ENCODE results near the gene PAX3.

The PAX3 gene

GRCh38 chr2:222309766-222310165, 11.0 kb upstream of the PAX3 start:
- DNase-seq = no peak

GRCh38 chr2:222309361-222309760, 10.6 kb upstream of the PAX3 start:
- DNase-seq = no peak

DNA sequence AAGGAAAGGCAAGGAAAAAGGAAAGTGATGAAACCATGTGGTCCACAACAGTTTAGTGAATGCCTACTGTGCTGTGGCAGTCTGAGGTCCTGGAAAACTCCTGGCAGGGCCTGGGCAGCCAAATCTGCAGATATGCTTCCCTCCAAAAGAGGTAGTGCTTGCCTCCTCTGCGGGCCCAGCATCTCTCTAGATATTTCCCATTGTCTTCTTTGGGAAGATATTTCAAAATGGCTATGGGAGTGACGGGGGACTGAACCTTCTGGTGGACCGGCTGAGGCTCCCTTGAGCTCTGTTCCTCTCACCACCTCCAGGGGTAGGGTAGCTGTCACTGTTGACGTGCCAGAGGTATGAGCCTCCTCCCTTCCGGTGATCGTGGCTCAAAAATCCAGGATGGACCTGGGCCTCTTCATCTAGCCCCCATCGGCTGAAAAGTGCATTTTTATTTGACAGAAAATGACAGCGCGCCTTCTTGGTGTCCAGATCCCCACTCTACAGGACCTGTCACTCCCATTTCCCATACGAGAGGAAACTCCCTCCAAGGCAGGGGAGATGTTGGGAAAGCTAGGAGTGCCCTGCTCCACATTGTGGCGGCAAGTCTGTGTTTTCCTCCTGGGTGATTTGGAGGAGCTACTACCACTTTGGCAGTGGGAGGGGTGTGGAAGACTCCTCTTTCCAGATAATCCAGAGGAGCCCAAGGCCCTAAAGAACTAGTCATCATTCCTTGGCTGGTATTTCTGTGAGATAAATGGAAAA, 9.4 kb upstream of the PAX3 start:
- DNase-seq = no peak

GRCh38 chr2:222307143-222307756, 8.5 kb upstream of the PAX3 start:
- DNase-seq = no peak

GRCh38 chr2:222306393-222307142, 7.8 kb upstream of the PAX3 start:
- no peak for DNase-seq

DNA sequence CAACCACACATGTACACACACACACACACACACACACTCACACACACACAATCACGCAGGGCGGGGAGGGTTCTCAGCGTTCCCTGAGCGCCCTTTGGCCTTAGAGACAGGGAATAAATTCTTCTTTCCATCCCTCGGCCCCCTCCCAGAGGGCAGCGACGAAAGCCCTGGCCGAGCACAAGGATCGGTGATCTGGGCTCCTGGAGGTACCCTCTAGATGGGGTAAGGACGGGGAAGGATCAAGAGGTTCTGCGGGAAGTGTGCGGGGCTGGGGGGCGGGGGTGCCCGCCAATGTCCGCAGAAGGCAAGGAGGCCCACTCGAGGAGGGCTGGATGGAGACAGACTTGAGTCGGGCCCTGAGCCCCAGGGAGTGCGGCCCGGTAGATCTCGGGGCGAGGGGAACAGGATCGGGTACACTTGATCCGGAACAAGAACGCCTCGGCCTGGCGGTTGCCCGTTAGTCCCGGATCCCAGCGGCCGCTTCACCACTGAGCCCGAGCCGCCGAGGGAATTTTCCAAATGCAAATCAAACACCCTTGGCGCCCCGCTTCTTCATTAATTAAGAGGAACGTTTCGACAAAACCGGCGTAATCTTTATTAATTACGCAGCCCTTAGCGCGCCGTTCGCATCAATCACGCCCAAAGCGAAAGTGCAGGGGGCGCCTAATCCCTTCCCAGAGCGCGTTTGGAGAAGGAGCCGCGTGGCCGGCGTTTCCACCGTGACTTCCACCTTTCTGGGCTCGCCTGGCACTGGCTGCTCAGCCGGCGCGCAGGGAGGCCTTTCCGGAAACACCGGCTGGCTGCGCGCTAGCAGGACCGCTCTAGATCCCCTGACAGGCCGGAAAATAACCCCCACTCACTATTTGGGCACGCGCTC, 7.0 kb upstream of the PAX3 start:
- no peak for DNase-seq

GRCh38 chr2:222304737-222305515, 6.1 kb upstream of the PAX3 start:
- no peak for DNase-seq

DNA sequence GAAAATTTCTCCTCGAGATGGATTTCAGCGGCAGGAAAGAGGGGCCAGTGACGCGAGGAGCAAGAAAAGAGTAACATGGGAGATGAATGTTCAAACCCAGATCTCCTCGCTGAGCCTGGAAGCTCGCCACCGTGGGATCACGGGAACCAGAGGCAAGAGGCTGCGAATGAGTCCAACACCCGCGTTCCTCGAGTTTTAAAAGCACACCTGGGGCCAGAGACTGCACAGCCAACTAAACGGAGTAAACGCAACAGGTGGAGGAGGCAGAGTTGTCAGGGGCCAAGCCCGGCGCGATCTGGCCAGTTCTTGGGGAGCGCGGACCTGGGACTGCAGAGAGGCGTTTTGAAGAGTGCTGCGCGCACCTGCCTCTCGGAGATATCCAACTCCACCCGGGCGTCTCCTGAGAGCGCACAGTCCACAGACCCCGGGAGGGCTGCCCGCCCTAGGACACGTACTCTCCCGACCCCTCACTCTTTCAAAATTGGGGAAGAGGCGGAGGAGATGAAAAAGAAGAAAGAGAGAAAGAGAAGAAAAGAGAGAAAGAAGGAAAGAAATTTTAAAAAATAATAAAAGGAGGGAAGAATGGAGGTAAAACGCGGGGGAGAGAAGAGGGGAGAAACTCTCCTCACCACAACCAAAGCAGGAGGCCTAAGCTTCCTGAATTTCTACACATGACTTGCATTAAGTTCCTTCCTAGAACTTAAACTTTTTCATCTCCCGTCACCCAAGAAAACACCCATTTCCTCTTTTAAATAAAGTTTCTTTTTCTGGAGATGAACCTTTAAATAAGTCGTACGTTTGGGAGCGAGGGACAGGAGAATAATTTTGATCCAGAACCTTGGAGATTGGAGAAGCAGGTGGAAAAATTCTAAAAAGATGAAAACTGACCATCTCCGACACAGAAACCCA, 5.3 kb upstream of the PAX3 start:
- no peak for DNase-seq

DNA sequence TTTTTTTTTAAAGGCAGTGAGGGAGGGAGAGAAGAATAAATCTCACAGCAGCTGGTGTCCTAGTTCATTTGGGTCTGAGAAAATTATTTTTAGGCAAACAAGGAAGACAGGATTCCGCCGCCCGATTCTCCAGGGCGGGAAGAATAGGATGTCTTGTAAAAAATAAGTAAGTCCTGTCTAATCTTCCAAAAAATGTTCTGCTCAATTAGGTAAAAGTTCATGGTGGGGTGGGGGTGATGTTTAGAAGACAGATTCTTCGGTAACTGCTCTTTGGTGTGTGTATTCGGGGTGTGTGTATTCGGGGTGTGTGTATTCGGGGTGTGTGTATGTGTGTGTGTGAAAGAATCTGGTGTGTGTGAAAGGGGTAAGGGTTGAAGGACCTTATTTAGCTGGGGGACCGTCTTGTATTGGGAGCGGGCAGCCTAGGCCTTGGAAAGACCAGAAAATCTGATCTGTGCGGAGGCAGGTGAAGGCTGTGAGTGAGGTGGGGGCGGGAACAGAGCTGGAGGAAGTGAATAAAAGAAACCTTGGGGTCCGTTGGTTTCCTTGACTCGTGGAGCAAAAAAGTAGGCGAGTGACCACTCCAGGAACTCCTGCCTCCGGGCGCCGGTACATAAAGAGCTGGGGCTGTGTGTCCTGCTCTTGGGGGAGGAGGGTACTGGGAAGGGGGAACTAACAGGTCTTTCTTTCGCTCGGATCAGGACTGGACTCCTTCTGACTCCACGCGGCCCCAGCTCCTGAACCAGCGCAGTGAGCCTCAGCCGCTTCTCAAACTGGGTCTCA, 4.4 kb upstream of the PAX3 start:
- no peak for DNase-seq

DNA sequence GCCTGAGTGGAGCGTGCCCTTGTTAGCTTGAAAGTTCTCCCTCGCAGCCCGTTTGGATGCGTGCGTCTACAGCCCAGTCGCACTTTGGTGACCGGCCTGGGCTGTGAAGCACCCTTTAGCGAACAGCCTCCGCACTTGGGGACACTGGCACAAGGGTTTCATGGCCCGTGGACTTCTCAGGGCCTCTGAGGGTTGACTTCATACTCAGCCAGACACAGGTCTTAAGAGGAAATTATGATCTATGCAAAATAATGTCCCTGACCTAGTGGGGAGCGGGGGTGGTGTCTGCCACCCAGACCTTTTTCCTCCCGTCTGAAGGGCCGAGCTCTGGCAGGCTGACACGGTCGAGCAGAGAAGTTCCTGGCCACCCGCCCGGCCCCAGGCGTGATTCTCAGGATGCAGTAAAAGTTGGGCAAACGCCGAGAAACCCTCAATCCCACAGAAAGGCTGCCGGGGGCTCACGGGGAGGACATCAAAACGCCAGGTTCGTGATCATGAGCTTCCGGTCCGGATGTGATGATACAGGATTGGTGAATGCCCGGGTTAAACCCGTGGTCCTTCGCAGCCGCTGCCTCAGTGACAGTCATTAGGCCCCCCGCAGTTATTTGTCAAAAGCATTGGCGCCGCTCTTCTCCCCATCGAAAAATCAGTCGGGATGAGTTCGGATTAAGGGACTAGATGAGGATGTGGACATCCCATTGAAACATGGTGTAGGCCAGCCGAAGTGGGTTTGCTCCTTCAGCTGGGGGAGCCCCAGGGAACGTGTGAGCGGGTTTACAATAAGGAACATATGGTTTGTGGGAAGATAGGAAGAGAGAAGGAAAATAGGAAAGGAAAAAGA, 3.6 kb upstream of the PAX3 start:
- no peak for DNase-seq

GRCh38 chr2:222301796-222302118, 3.0 kb upstream of the PAX3 start:
- no peak for DNase-seq

- no peak for DNase-seq
Measured at GRCh38 chr2:222301053-222301795, 2.4 kb upstream of the PAX3 start.

DNA sequence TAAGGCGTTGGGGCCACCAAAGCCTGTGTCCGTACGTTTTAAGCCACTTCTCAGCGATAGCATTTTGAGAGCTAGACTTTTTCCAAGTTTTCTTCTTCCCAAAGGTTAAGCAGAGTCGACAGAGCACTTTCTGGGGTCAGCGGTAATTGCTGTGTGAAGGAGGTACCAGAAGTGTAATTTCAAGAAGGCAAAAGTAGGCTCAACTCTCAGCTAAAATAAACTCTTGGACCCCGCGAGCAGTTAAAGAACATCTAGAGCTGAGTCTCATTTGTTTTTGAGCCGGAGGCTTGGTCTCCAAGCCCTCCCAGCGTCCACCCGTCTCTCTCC, 1.9 kb upstream of the PAX3 start:
- DNase-seq = no peak

DNA sequence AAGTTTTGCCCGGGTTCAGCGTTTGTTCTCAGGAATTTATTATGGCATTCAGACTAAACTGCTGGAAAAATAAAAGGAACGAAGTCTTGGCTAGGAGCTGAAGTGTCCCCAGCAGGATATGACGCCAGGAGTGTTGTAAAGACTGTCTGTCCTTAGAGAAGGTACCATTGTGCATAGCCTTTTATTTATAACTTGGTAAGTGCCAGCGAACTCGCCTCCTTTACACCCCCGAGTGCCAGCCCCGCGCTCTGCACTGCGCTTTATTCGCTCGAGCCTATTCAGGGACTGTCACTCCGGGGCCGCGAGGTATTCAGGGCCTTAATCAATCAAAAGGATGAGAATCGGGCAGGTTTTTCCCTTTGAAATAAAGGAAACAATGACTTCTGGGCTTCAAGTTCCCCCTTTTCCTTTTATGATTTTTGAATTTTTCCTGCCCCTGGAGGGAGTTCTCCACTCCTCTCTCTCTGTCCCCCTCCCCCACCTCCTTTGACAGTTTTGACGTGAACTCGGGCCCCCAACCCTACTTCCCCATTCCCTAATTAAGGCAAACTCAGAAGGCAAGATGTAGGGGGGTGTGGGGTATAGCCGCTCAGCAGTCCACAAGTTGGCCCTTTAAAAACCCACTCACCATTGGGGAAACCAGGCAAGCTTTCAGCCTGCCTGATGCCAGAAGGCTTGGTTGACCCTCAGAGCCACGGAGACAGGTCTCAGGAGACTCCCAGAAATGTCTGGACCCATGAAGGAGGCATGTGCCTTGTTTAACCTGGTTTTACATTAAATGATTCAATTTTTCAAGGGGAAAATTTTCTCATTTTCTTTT, 1.3 kb upstream of the PAX3 start:
- no peak for DNase-seq

DNA sequence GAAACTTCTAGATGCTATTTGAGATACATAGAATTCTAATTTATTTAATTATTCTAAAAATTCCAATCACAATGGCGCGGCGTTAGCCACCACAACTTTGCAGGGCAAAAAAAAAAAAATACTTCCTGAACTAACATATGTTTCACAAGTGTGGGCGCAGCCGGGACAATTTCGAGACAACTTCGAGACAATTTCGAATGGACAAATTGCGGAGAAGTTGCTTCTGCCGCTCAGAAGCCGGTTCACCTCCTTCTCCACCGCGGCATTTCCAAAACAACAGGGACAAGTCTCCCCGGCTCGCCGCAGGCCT, 842 bp downstream of the PAX3 start:
- DNase-seq = no peak

- no peak for DNase-seq
Measured at GRCh38 chr2:222297600-222297935, 1.2 kb downstream of the PAX3 start.

GRCh38 chr2:222296911-222297599, 1.7 kb downstream of the PAX3 start:
- DNase-seq = no peak

GRCh38 chr2:222296311-222296741, 2.5 kb downstream of the PAX3 start:
- no peak for DNase-seq

All from activated CD4-positive, alpha-beta T cell treated with anti-CD3 and anti-CD28 coated beads for 1 hour (primary cell).